ENCODE measurements around the gene GYG1. TPM values are rescaled to one million over a fixed set of nuclear protein-coding genes. Genes with fewer than 3 reads are reported as not detected.

The GYG1 gene
- polyA plus RNA-seq, 1 donor from 2014 or later = 2.4 TPM

DNA sequence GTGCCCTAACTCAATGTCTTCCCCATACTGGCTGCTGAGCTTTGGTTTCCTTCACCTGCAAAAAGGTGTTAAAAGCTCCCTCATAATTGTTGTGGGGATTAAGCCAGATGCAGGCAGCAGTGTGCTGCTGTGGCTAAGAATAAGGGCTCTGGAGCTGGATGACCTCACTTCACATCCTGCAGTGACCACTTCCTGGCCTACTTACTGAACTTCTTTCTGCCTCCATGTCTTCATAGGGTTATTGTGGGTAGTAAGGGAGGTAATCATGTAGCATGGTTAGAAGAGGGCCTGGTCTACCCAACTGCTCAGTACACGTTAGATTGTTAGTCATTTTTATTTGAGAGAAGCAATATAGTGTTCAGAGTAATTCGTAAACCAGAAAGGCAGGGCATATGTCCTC, 18.4 kb downstream of the GYG1 start:
- no peak overlapping the region for H3K4me2 ChIP-seq (ENCODE audit: low read length)
- H3K9me3 ChIP-seq (ENCODE audit: low read length) = no peaks in the 10 kb centered on the region
- H3F3A ChIP-seq (ENCODE audit: insufficient read depth, low read length, poor library complexity, severe bottlenecking) = no peaks in the 10 kb centered on the region
- H3K27ac ChIP-seq (ENCODE audit: low read length) = no peak overlapping the region
- H3K36me3 ChIP-seq (ENCODE audit: insufficient read depth, low read length) = no peaks in the 10 kb centered on the region
- H3K79me2 ChIP-seq (replicated peaks; ENCODE audit: insufficient read depth, low read length) = no peaks in the 10 kb centered on the region
- H4K20me1 ChIP-seq (ENCODE audit: insufficient read depth) = no peaks in the 10 kb centered on the region
- no peaks in the 10 kb centered on the region for H3K27me3 ChIP-seq (ENCODE audit: insufficient read depth, low read depth, low read length)
- TF ChIP-seq EP300 (conservative IDR thresholded peaks at IDR 0.05; ENCODE audit: poor library complexity, severe bottlenecking) (no peak), MXI1 (conservative IDR thresholded peaks at IDR 0.05; ENCODE audit: poor library complexity, severe bottlenecking) (no peak), TAF1 (IDR thresholded peaks at IDR 0.05; ENCODE audit: low read depth) (no peak), RAD21 (conservative IDR thresholded peaks at IDR 0.05) (no peak), POLR2AphosphoS5 (IDR thresholded peaks at IDR 0.05) (no peak), EZH2 (IDR thresholded peaks at IDR 0.05; ENCODE audit: borderline replicate concordance, insufficient read depth, low read length, poor library complexity, severe bottlenecking) (no peak), SMC3 (conservative IDR thresholded peaks at IDR 0.05; ENCODE audit: poor library complexity) (no peak)
- TF ChIP-seq, protein P1, sequence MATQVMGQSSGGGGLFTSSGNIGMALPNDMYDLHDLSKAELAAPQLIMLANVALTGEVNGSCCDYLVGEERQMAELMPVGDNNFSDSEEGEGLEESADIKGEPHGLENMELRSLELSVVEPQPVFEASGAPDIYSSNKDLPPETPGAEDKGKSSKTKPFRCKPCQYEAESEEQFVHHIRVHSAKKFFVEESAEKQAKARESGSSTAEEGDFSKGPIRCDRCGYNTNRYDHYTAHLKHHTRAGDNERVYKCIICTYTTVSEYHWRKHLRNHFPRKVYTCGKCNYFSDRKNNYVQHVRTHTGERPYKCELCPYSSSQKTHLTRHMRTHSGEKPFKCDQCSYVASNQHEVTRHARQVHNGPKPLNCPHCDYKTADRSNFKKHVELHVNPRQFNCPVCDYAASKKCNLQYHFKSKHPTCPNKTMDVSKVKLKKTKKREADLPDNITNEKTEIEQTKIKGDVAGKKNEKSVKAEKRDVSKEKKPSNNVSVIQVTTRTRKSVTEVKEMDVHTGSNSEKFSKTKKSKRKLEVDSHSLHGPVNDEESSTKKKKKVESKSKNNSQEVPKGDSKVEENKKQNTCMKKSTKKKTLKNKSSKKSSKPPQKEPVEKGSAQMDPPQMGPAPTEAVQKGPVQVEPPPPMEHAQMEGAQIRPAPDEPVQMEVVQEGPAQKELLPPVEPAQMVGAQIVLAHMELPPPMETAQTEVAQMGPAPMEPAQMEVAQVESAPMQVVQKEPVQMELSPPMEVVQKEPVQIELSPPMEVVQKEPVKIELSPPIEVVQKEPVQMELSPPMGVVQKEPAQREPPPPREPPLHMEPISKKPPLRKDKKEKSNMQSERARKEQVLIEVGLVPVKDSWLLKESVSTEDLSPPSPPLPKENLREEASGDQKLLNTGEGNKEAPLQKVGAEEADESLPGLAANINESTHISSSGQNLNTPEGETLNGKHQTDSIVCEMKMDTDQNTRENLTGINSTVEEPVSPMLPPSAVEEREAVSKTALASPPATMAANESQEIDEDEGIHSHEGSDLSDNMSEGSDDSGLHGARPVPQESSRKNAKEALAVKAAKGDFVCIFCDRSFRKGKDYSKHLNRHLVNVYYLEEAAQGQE (IDR thresholded peaks at IDR 0.05; ENCODE audit: borderline replicate concordance) = no peak
- TF ChIP-seq, protein P2, sequence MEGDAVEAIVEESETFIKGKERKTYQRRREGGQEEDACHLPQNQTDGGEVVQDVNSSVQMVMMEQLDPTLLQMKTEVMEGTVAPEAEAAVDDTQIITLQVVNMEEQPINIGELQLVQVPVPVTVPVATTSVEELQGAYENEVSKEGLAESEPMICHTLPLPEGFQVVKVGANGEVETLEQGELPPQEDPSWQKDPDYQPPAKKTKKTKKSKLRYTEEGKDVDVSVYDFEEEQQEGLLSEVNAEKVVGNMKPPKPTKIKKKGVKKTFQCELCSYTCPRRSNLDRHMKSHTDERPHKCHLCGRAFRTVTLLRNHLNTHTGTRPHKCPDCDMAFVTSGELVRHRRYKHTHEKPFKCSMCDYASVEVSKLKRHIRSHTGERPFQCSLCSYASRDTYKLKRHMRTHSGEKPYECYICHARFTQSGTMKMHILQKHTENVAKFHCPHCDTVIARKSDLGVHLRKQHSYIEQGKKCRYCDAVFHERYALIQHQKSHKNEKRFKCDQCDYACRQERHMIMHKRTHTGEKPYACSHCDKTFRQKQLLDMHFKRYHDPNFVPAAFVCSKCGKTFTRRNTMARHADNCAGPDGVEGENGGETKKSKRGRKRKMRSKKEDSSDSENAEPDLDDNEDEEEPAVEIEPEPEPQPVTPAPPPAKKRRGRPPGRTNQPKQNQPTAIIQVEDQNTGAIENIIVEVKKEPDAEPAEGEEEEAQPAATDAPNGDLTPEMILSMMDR (IDR thresholded peaks at IDR 0.05; ENCODE audit: poor library complexity, severe bottlenecking) = no peak
- no peak overlapping the region for H3K4me3 ChIP-seq (ENCODE audit: low read length)
- no peak overlapping the region for H2AFZ ChIP-seq (ENCODE audit: low read depth, low read length)
- no peak overlapping the region for H3K9ac ChIP-seq (ENCODE audit: low read length)
- H3K9me2 ChIP-seq (ENCODE audit: insufficient read depth, low read length) = no peaks in the 10 kb centered on the region

- Histone ChIP-seq H3F3A (ENCODE audit: insufficient read depth, low read length, poor library complexity, severe bottlenecking) (no peaks in the 10 kb centered on the region), H3K9me3 (ENCODE audit: low read length) (no peaks in the 10 kb centered on the region), H3K27me3 (ENCODE audit: insufficient read depth, low read depth, low read length) (no peaks in the 10 kb centered on the region), H4K20me1 (ENCODE audit: insufficient read depth) (no peaks in the 10 kb centered on the region), H3K27ac (ENCODE audit: low read length) (no peak overlapping the region), H3K9ac (ENCODE audit: low read length) (no peak overlapping the region), H3K36me3 (ENCODE audit: insufficient read depth, low read length) (no peaks in the 10 kb centered on the region), H3K9me2 (ENCODE audit: insufficient read depth, low read length) (no peaks in the 10 kb centered on the region), H3K4me2 (ENCODE audit: low read length) (no peak overlapping the region), H2AFZ (ENCODE audit: low read depth, low read length) (no peak overlapping the region), H3K79me2 (replicated peaks; ENCODE audit: insufficient read depth, low read length) (no peaks in the 10 kb centered on the region), H3K4me3 (ENCODE audit: low read length) (no peak overlapping the region)
- TF ChIP-seq EP300 (conservative IDR thresholded peaks at IDR 0.05; ENCODE audit: poor library complexity, severe bottlenecking) = no peak
These were observed 19.2 kb downstream of the GYG1 start for GRCh38 chr3:149010504-149010951.

DNA sequence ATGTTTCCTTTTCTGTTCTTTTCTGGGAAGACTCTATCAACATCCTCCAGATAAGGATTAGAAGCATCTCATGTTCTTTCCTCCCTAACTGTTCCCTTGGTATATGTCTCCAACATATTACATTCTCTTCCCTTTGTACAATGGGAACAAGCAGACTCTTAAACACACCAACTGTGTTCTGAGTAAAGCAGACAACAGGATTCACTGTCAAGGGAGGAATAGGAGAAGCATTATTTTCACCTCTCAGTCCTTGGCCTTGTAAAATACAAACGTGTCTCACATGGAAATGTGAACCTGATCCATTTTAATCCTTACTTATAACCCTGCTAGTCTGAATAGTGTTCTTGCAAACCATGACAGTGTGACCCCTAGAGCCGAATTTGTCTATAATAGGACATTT, 19.6 kb downstream of the GYG1 start:
- Histone ChIP-seq H3F3A (ENCODE audit: insufficient read depth, low read length, poor library complexity, severe bottlenecking) (no peaks in the 10 kb centered on the region), H2AFZ (ENCODE audit: low read depth, low read length) (no peak overlapping the region), H3K27ac (ENCODE audit: low read length) (no peak overlapping the region), H4K20me1 (ENCODE audit: insufficient read depth) (no peaks in the 10 kb centered on the region), H3K9me3 (ENCODE audit: low read length) (no peaks in the 10 kb centered on the region), H3K4me2 (ENCODE audit: low read length) (no peak overlapping the region), H3K9me2 (ENCODE audit: insufficient read depth, low read length) (no peaks in the 10 kb centered on the region), H3K36me3 (ENCODE audit: insufficient read depth, low read length) (no peaks in the 10 kb centered on the region), H3K9ac (ENCODE audit: low read length) (no peak overlapping the region), H3K4me3 (ENCODE audit: low read length) (no peak overlapping the region), H3K79me2 (replicated peaks; ENCODE audit: insufficient read depth, low read length) (no peaks in the 10 kb centered on the region), H3K27me3 (ENCODE audit: insufficient read depth, low read depth, low read length) (no peaks in the 10 kb centered on the region)
- TF ChIP-seq, protein P1 (IDR thresholded peaks at IDR 0.05; ENCODE audit: borderline replicate concordance) = no peak
- TF ChIP-seq SMC3 (conservative IDR thresholded peaks at IDR 0.05; ENCODE audit: poor library complexity) (no peak), TAF1 (IDR thresholded peaks at IDR 0.05; ENCODE audit: low read depth) (no peak), MXI1 (conservative IDR thresholded peaks at IDR 0.05; ENCODE audit: poor library complexity, severe bottlenecking) (no peak), RAD21 (conservative IDR thresholded peaks at IDR 0.05) (no peak), EZH2 (IDR thresholded peaks at IDR 0.05; ENCODE audit: borderline replicate concordance, insufficient read depth, low read length, poor library complexity, severe bottlenecking) (no peak), POLR2AphosphoS5 (IDR thresholded peaks at IDR 0.05) (no peak), EP300 (conservative IDR thresholded peaks at IDR 0.05; ENCODE audit: poor library complexity, severe bottlenecking) (no peak)
- TF ChIP-seq, protein P2 (IDR thresholded peaks at IDR 0.05; ENCODE audit: poor library complexity, severe bottlenecking) = no peak

Measured in neural cell (in vitro differentiated cells).